GM21619 (cell line): Measurements from ENCODE around the gene C10orf71.

Experiments
- ATAC-seq: cut with Tn5 transposase; IDR thresholded peaks from one replicate; pipeline ENCODE4 v1.9.1; 2021; ENCODE audit not compliant: unreplicated experiment

Gene C10orf71

DNA sequence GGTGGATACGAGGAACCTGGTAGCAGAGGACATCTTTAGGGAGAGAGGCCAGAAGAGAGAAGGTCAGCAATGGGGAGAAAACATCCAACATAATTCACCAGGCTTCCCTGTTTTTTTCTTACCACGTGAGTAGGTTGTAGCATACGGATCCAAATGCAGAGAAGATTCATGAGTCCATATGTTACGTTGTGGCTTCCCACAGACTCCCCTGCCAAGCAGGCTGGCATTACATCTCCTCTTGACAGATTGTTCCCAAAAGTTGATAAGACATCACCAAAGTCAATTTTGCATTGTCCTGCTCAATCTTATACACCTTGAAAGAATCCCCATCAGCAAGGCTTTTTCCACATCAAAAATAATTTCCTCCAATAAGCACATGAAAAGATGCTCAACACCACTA, 57.2 kb downstream of the C10orf71 start:
- no peak for ATAC-seq

DNA sequence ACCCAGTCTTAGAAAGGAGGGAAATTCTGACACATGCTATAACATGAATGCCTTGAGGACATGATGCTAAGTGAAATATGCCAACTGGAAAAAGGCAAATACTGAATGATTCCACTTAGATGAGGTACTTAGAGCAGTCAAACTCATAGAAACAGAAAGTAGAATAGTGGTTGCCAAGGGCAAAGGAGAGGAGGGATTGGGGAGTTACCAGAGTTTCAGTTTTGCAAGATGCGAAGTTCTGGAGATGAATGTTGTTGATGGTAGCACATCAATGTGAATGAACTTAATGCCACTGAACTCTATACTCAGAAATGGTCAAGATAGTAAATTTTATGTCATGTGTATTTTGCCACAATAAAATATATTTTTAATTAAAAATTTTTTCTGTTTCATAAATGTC, 58.0 kb downstream of the C10orf71 start:
- no peak for ATAC-seq

DNA sequence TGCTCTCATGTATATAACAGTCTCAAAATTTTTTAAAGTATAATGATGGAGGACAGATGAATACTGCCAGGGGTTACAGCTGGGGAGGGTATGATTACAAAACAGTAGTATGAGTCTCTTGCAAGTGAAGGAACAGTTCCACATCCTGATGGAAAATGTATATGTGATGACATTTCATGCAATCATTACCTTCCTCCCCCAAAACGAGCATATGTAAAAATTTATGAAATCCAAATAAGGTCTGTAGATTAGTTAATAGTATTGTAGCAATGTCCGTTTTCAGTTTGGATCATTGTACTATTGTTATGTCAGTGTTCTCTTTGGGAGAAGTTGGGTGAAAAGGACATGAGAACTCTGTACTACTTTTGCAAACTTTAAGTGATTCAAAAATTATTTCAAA, 58.9 kb downstream of the C10orf71 start:
- ATAC-seq, result no peak

DNA sequence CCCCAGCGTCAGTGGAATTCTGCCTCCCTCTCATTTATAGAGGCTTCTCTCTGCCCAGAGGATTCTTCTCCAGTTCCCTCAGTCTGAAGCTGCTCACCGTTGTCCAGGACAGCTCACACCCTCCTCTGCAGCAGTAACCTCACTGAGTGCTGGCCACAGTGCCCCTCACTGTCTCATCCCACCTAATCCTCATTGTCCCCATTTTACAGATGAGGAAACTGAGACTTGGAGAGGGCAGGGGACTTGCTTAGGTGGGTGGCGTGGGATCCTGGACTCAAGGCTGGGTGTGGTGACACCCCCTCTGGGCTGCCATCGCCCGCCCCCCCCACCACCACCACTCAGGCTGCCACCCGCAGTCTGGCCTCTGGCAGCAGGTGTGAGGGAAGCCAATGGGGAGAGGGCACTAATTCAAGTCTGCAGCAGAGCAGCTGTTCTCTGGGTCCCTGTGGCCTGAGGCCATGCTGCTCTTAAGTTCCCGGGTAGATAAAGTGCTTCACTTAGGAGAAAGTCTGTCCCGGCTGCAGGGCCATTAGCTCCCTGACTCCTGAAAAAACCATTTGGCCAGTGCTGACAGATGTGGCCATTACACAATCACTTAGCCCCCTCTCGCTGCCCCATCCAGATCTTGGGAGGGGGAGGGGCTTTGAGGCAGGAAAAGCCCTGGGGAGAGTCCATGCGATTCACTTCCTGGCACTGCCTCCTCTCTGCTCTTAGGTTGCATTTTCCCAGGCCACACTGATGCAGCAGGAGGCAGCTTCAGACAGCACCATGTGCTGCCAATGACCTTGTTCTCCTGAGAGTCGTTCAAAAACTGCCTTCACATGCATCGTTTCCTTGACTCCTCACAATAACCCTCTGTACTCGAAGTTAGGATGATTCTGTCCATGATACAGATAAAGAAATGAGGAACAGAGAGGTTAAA, 60.6 kb downstream of the C10orf71 start:
- ATAC-seq, result no peak

GRCh38 chr10:49360271-49361177, 61.6 kb downstream of the C10orf71 start:
- no peak for ATAC-seq

- no peak for ATAC-seq
Measured at GRCh38 chr10:49361178-49361554, 62.2 kb downstream of the C10orf71 start.

- ATAC-seq, result no peak
Measured at GRCh38 chr10:49361735-49362568, 63.0 kb downstream of the C10orf71 start.

DNA sequence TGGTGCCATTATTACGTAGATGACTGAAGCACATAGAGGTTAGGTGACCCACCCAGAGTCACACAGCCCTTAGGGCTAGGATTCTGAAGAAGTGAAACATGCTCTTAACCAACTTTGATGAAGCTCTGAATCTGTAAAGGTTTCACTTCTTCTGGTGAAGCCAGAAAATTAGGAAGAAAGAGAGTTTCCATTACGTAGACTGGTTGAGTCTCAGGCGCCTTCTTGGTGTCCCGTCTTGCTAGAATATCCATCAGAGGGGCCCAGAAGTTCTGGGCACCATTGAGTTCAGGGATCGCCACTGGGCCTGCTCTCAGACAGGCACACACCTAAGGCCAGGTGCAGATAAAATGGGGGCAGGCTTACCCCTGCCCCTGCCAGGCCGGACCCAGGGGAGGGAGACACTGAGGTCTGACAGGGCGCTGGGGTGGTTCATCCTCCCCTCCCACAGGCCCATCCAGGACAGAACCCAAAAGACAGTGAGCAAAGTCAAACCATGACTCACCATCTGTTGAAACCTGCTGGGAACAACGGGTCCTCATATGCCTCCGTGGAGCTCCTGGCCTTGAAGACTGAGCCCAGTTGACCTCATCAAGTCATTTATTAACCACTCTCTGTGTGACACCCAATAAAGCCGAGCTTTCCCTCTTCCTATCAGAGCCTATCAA, 63.8 kb downstream of the C10orf71 start:
- peak; percentile 92 for ATAC-seq

DNA sequence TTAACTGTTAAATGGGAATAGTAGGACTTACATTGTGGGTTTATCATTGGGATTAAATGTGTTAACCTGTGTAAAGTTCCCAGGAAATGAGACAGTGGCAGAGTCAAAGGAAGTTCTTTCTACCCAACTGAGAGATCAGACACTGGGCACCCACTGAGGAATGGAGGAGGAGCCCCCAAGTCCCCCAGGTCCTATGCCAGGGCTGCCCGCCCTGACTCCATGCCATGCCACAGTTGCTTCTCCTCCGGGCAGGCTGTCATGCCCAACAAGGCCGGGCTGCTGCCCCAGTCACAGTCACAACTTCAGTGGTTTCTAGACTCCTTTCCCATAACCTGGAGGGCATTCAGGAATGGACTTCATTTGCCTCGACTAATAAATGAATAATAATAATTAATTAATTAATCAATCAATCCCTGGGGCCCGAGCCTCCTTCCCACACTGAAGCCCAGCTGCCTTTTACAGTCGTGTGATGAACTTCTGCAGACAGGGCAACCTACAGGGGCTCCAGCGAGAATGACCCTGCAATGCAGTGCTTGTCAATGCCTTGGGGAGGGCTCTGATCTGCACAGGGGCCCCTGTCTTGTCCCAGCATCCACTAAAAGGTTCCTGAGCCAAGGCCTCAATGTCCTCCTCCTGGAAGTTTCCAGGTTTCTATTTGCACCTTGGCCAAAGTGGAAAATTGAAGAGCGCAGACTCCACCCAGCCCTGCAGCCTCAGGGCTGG, 64.5 kb downstream of the C10orf71 start:
- no peak for ATAC-seq

DNA sequence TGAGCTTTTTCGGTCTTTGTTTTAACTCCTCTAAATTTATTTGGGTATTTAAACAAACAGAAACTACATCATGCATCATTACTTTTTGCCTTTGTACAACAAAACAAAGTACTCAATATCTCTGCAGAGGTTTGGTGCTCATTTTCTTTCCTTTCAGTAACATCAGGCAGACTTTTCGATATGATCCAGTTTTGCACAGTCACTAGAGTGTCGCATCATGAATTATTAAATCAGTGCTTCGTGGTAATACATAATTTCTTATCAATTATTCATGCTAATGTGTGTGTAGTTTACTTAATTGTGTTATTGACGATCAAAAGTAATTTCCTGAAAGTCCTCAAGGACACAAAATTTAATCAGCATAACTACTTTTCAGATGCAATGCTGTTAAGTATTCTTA, 65.1 kb downstream of the C10orf71 start:
- no peak for ATAC-seq

- ATAC-seq, result no peak
Measured at GRCh38 chr10:49364747-49365146, 65.8 kb downstream of the C10orf71 start.

DNA sequence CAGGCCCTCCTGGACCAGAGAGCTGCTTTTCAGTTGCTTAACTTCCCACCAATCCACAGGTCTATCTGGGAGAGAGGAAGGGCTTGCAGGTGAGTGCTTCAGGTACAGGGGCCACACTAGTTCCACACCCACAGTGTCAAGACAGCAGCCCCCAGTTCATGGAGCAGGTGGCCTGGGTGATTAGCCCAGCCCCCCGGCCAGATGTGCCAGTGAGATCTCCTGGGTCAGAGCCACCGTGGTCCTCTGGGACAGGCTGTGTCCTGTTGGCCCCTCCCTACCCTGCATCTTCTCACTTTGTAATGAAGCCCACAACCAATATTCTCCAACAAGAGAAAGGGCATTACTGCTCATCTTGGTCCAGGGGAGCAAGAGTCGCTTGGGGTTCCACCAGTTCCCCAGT, 66.3 kb downstream of the C10orf71 start:
- no peak for ATAC-seq

DNA sequence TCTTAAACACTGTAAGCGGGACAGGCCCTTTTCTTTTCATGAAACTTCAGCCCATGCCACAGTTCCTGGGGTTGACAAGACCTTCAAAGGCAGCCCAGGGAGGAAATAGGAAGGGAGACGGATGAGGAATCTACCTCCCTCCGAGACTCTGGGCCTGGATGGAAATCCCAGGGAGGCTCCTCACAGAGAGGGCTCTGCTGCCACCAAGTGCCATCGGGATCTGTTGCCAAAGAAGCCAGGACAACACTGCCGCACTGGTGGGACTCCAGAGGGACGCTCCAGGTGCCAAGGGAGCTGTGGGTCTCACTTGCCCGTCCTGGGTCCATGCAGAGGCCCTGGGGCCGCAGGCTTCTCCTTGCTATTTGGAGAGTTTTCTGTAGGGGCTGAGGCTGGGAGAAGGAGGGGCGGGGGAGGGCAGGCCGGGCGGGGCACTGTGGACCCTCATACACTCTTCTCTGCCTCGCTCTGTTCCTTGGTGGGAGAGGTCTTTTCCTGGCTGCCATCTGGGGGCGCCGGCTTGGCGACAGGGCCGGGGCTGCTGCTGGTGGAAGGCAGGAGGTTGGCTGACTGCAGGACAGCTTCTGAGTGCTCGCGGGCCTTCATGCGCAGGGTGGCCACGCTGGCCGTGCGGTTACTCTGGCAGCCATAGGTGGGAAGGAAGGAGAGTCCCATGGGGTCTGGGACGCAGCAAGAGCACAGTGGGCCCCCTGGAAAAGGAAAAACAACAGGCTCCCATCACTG, 66.9 kb downstream of the C10orf71 start:
- no peak for ATAC-seq

- ATAC-seq, result no peak
Measured at GRCh38 chr10:49366460-49366859, 67.5 kb downstream of the C10orf71 start.

- ATAC-seq, result no peak
Measured at GRCh38 chr10:49367600-49367999, 68.6 kb downstream of the C10orf71 start.

- ATAC-seq, result no peak
Measured at GRCh38 chr10:49368256-49368655, 69.3 kb downstream of the C10orf71 start.

DNA sequence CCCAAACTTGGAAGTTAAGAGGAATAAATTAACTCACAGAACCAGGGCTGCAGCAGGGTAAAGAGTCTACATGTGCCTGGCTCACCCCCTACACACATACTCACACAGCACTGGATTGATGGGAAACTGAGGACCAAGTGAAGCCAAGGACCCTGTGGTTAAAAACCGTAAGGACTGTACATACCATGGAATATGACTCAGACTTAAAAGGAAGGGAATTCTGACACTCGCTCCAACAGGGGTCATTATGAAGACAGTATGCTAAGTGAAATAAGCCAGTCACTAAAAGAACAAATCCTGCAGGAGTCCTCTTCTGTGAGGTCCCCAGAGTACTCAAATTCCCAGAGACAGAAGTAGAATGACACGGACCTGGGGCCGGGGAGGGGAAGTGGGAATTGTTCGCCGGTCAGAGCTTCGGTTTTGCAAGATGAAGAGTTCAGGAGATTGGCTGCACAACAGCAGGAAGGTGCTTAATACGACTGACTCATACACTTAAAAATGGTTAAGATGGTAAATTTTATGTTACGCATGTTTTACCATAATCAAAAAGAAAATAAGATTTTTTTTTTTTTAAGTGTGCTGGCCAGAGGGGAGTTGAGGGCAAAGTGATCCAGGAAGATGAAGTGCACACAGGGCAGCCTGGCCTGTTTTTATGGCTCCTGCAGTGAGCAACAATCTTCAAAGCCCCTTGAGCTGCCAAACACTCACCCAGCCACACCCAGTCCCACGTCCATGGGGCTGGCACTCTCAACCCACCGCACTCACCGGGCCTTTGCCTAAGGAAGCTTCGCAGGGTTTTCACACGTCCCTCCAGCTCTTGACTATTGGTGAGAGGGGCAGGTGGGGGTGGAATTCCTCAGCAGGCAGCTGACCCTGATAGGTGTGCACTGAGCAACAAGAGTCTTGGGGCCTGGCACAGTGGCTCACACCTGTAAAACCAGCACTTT, 70.5 kb downstream of the C10orf71 start:
- no peak for ATAC-seq
